GM13977 (cell line): ENCODE measurements around the gene NF1.

ENCODE experiments used
- DNase-seq: peaks from one replicate; pipeline ENCODE4 v3.0.0; 2012; ENCODE audit warnings: low spot score
- in situ Hi-C: fragments of 300-500 bp; cut with MboI; formaldehyde crosslinking; loops from one replicate; pipeline ENCODE4 v1.12.0; 2022; ENCODE audit warnings: low sequenced_read_pairs, low pct_unique_long_range_greater_than_20kb, mixed read lengths, inconsistent platforms; ENCODE audit not compliant: unreplicated experiment
- TF ChIP-seq, protein P1 (sequence below): IDR thresholded peaks from 2 replicates; pipeline ENCODE4 v1.5.1; 2012; ENCODE audit warnings: mild to moderate bottlenecking, control low read depth; ENCODE audit not compliant: insufficient read depth; ENCODE audit errors: extremely low read depth, missing control alignments

NF1 gene

DNA sequence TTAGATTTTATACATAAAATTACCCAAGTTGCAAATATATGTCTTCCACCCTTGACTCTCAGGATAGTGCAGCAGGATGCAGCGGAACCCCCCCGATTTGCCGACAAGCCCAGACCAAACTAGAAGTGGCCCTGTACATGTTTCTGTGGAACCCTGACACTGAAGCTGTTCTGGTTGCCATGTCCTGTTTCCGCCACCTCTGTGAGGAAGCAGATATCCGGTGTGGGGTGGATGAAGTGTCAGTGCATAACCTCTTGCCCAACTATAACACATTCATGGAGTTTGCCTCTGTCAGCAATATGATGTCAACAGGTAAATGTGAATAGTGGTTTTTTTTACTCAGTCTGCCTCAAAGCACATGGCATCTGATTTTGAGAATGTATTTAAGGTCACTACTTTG is 131.6 kb downstream of the NF1 start:
- TF ChIP-seq, protein P1, sequence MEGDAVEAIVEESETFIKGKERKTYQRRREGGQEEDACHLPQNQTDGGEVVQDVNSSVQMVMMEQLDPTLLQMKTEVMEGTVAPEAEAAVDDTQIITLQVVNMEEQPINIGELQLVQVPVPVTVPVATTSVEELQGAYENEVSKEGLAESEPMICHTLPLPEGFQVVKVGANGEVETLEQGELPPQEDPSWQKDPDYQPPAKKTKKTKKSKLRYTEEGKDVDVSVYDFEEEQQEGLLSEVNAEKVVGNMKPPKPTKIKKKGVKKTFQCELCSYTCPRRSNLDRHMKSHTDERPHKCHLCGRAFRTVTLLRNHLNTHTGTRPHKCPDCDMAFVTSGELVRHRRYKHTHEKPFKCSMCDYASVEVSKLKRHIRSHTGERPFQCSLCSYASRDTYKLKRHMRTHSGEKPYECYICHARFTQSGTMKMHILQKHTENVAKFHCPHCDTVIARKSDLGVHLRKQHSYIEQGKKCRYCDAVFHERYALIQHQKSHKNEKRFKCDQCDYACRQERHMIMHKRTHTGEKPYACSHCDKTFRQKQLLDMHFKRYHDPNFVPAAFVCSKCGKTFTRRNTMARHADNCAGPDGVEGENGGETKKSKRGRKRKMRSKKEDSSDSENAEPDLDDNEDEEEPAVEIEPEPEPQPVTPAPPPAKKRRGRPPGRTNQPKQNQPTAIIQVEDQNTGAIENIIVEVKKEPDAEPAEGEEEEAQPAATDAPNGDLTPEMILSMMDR = no peak
- in situ Hi-C loops = no loop called here
- DNase-seq = no peak

DNA sequence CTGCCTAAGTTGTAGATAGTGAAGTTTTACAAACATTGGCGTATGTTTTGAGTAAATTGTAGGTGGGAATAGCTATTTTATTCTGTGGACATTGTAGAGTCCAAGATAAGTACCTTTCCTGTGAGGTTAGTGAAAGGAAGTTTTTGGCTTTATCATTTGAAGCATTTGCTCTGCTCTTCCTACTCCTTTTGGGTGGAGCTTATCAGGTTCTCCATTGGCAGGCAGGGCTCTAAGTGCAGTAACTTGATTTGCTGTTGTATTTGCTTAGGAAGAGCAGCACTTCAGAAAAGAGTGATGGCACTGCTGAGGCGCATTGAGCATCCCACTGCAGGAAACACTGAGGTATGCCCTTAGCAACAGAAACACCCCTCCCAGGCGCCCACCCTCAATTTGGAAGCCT is 132.2 kb downstream of the NF1 start:
- TF ChIP-seq, protein P1 = no peak
- in situ Hi-C loops = no loop called here
- DNase-seq = no peak

DNA sequence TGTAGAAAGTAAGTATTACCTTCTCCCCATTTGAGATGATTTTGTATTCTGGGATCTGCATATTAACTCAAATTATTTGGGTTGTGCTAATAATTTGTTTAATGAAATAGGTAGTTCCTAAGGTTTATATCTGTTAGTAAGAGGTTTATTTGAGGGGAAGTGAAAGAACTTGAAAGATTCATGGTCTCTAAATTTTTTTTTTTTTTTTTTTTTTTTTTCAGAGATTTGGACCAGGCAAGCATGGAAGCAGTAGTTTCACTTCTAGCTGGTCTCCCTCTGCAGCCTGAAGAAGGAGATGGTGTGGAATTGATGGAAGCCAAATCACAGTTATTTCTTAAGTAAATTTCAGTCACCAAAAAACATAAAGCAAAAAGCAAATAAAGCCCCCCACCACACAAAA is 137.1 kb downstream of the NF1 start:
- no peak for DNase-seq

DNA sequence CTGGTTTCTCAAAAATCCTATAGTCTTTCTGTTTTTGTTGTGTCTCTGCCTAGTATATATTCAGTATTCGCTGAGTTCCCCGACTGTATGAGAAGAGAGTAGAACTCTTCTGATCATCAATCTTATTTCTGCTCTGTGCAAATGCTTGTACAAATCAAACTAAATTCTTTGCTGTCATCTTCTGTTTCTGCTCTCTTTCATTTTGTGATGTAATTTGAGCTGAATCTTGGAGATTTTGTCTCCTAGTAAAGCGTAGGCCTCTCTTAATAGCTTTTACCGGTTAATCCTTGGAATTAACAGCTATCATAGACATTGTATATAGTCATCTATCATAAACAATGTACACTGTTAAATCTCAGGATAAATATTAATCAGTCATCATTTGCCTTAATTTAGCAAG is 140.3 kb downstream of the NF1 start:
- in situ Hi-C loops = no loop called here
- DNase-seq = no peak
- TF ChIP-seq, protein P1 = no peak

More for the DNA sequence above, 137.1 kb downstream of the NF1 start:
- in situ Hi-C loops = no loop called here
- TF ChIP-seq, protein P1 = no peak

DNA sequence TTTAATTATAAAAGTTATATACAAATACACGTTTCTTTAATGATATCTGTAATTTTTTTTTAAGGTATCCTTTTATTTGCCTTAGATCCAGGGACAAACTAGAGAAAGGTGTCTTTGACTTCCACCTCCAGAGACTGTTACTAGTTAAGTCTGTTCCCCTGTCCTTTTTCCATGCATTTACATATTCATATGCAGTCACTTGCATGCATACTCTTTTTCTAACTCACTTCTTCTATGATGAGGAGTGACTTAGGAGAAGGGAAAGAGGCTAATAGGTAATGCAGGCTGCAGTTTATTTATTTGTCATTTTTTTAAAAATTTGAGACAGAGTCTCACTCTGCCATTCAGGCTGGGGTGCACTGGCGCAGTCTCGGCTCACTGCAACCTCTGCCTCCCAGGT is 141.4 kb downstream of the NF1 start:
- in situ Hi-C loops = no loop called here
- TF ChIP-seq, protein P1 = no peak
- DNase-seq = no peak

DNA sequence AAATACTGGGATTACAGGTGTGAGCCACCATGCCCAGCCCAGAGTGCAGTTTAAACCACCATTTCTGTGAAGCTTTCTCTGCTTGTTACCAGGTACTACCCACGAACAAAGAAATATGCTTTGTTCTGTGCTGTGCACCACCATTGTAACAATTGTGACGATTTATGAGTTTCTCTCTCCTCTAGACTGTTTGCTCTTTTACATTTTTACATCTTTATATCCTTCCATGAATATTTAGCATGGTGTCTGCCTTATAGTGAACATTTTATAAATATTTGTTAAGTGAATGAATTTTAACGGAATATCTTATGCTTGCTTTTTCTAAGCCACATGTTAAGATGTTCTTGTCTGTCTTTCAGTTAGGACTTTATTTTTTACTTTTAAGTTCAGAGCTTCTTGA is 141.9 kb downstream of the NF1 start:
- TF ChIP-seq, protein P1 = no peak
- in situ Hi-C loops = no loop called here
- DNase-seq = no peak

DNA sequence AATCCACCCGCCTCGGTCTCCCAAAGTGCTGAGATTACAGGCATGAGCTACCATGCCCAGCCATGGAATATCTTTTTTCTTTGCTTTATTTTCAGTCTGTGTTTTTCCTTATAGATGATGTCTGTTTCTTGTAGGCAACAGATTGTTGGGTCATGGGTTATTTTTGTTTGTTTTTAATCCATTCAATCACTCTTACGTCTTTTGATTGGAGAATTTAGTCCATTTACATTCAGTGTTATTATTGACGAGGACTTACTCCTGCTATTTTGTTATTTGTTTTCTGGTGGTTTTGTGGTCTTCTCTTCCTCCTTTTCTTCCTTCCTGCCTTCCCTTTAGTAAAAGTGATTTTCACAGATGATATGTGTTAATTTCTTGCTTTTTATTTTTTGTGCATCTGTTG is 146.3 kb downstream of the NF1 start:
- TF ChIP-seq, protein P1 = no peak
- in situ Hi-C loops = no loop called here

More for the DNA sequence above, 146.3 kb downstream of the NF1 start:
- no peak for DNase-seq
